ENCODE measurements around the gene CACNA2D3. TPM values are rescaled to one million over a fixed set of nuclear protein-coding genes. Genes with fewer than 3 reads are reported as not detected.

CACNA2D3 gene
- total RNA-seq, 1 experiment from 2014 or later: not detected

- Histone ChIP-seq H4K20me1 (ENCODE audit: low read length) (no peaks in the 10 kb centered on the region), H3K27ac (ENCODE audit: low read length) (no peak overlapping the region), H3K4me3 (ENCODE audit: low read length) (no peak overlapping the region), H3K9ac (ENCODE audit: low read length) (no peak overlapping the region), H3K27me3 (ENCODE audit: low read length) (no peaks in the 10 kb centered on the region), H3F3A (ENCODE audit: low read length, unreplicated experiment) (no peaks in the 10 kb centered on the region), H2AFZ (ENCODE audit: low read length) (no peak overlapping the region), H3K9me3 (ENCODE audit: low read length) (no peaks in the 10 kb centered on the region), H3K79me2 (ENCODE audit: low read length) (no peaks in the 10 kb centered on the region), H3K4me2 (ENCODE audit: low read length) (no peak overlapping the region), H3K9me2 (replicated peaks; ENCODE audit: low read length) (no peaks in the 10 kb centered on the region), H3K4me1 (ENCODE audit: insufficient read depth, low read length) (no peaks in the 10 kb centered on the region), H3K36me3 (ENCODE audit: low read depth, low read length) (no peaks in the 10 kb centered on the region)
- no peak for DNase-seq
- BruUV-seq (replicated peaks): no TSS peak
- TF ChIP-seq EZH2 (IDR thresholded peaks at IDR 0.05; ENCODE audit: low read length, unreplicated experiment): no peak
- TF ChIP-seq EZH2phosphoT487 (IDR thresholded peaks at IDR 0.05; ENCODE audit: borderline replicate concordance, low read length): no peak
- TF ChIP-seq CTCF (conservative IDR thresholded peaks at IDR 0.05; ENCODE audit: low read depth, low read length): no peak
- ChIA-PET POLR2A (ENCODE audit: unreplicated experiment) (no interaction called here), CTCF (no interaction called here)
- intact Hi-C loops (cut with micrococcal nuclease): loop anchor here (5.0 to 10.0 kb wide), 2 partner anchors 1064 to 1612 kb away; no protein-coding TSS in a partner anchor
- ATAC-seq: no peak
Measured at GRCh38 chr3:54832876-54833275, 710.5 kb downstream of the CACNA2D3 start.

- H3K9me3 ChIP-seq (ENCODE audit: low read length): no peaks in the 10 kb centered on the region
Measured at GRCh38 chr3:54835701-54836100, 713.3 kb downstream of the CACNA2D3 start.

More at GRCh38 chr3:54835701-54836100, 713.3 kb downstream of the CACNA2D3 start:
- ChIA-PET POLR2A (ENCODE audit: unreplicated experiment) (no interaction called here), CTCF (no interaction called here)
- no peak for ATAC-seq
- Histone ChIP-seq H3K36me3 (ENCODE audit: low read depth, low read length) (no peaks in the 10 kb centered on the region), H3K27ac (ENCODE audit: low read length) (no peak overlapping the region), H3K4me3 (ENCODE audit: low read length) (no peak overlapping the region), H4K20me1 (ENCODE audit: low read length) (no peaks in the 10 kb centered on the region), H3K4me1 (ENCODE audit: insufficient read depth, low read length) (no peaks in the 10 kb centered on the region), H3K27me3 (ENCODE audit: low read length) (no peaks in the 10 kb centered on the region), H3K4me2 (ENCODE audit: low read length) (no peak overlapping the region), H3K9ac (ENCODE audit: low read length) (no peak overlapping the region), H3K79me2 (ENCODE audit: low read length) (no peaks in the 10 kb centered on the region), H3F3A (ENCODE audit: low read length, unreplicated experiment) (no peaks in the 10 kb centered on the region), H3K9me2 (replicated peaks; ENCODE audit: low read length) (no peaks in the 10 kb centered on the region), H2AFZ (ENCODE audit: low read length) (no peak overlapping the region)
- no peak for TF ChIP-seq EZH2phosphoT487 (IDR thresholded peaks at IDR 0.05; ENCODE audit: borderline replicate concordance, low read length)
- TF ChIP-seq CTCF (conservative IDR thresholded peaks at IDR 0.05; ENCODE audit: low read depth, low read length): no peak
- TF ChIP-seq EZH2 (IDR thresholded peaks at IDR 0.05; ENCODE audit: low read length, unreplicated experiment): no peak
- intact Hi-C loops (cut with micrococcal nuclease): loop anchor here (10.0 kb wide), 1 partner anchor 1609 kb away; no protein-coding TSS in a partner anchor
- no peak for DNase-seq
- no TSS peak for BruUV-seq (replicated peaks)
